ENCODE data around the gene CBLL1.

CBLL1 gene

DNA sequence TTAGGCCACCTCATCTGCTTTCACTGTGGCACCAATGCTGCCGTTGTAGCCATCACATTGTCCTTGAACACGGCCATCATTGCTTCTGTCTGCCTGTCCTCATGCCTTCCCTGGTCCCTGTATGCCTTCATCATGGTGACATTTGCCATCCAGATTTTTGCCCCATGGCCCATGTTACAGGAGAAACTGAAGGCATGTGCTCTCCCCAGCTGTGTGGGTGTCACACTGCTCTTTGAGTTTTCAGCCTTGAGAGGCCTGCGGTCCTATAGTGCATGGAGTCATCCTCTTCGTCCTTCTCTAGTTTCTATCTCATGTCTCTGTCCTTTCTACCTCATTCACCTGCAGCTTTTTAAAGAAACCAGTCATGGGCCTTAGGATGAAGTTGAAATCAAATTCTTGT is 65.2 kb downstream of the CBLL1 start:
- in situ Hi-C loops (cut with HindIII; ENCODE audit: low sequenced_read_pairs): no loop called here

DNA sequence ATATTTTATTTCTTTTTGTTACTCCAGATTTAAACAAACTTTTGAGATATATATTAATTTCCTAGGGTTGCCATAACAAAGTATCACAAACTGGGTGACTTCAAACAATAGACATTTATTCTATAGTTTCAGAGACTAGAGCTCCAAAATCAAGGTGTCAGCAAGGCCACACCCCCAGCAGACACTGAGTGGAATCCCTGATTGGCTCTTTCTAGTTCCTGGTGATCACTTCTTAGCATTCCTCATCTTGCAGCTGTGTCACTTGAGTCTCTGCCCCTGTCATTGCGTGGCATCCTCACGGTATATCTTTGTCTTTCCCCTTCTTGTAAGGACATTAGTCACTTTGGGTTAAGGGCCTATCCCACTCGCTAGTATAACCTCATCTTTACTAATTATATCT is 66.7 kb downstream of the CBLL1 start:
- in situ Hi-C loops (cut with HindIII; ENCODE audit: low sequenced_read_pairs): no loop called here
